Measurements from ENCODE around the gene FBP1.
"Not testable (repeated sequence)": the region's sequence is repeated elsewhere in the genome, so short reads cannot be mapped to it uniquely, and the experiment has no call there.

DNA sequence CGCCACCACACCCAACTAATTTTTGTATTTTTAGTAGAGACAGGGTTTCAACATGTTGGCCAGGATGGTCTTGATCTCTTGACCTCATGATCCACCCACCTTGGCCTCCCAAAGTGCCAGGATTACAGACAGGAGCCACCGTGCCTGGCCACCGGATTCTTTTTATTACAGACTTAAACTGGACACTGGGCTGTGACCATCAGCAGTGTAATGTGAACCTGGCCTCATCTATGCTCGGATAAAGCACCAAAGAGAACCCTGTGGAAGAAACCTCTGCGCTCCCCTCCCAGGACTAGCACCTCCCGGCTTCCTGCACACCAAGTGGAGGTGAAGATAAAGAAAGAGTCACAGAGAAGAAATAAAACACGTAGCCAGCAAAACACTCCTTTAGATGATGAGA, 46.6 kb downstream of the FBP1 start:
- TF ChIP-seq, protein P1, sequence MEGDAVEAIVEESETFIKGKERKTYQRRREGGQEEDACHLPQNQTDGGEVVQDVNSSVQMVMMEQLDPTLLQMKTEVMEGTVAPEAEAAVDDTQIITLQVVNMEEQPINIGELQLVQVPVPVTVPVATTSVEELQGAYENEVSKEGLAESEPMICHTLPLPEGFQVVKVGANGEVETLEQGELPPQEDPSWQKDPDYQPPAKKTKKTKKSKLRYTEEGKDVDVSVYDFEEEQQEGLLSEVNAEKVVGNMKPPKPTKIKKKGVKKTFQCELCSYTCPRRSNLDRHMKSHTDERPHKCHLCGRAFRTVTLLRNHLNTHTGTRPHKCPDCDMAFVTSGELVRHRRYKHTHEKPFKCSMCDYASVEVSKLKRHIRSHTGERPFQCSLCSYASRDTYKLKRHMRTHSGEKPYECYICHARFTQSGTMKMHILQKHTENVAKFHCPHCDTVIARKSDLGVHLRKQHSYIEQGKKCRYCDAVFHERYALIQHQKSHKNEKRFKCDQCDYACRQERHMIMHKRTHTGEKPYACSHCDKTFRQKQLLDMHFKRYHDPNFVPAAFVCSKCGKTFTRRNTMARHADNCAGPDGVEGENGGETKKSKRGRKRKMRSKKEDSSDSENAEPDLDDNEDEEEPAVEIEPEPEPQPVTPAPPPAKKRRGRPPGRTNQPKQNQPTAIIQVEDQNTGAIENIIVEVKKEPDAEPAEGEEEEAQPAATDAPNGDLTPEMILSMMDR (conservative IDR thresholded peaks at IDR 0.05 in 1 of 2, IDR thresholded peaks at IDR 0.05 in 1 of 2; ENCODE audit: low read depth in 1 of 2, low read length in 2 of 2): not testable (repeated sequence)
- TF ChIP-seq EZH2 (IDR thresholded peaks at IDR 0.05; ENCODE audit: low read length, missing control alignments): not testable (repeated sequence)
